ENCODE data around the gene PPP1R1A.

PPP1R1A gene

GRCh38 chr12:54588110-54588889 lies at the start of gene PPP1R1A:
TSS of gene PPP1R1A (minus strand) at chr12:54588659. CDS start at chr12:54588488, 171 bp downstream.
- DNase-seq (ENCODE audit: extremely low spot score, insufficient read length, low read depth), result no peak
- no peak for FAIRE-seq

- no peak for DNase-seq (ENCODE audit: extremely low spot score, insufficient read length, low read depth)
- no peak for FAIRE-seq
Measured at GRCh38 chr12:54634795-54635194, 46.3 kb upstream of the PPP1R1A start, which contains the start of gene LACRT. TSS of gene LACRT (minus strand) at chr12:54634895. CDS start at chr12:54634841, 54 bp downstream.

GRCh38 chr12:54631988-54632728 lies 43.7 kb upstream of the PPP1R1A start:
- no peak for DNase-seq (ENCODE audit: extremely low spot score, insufficient read length, low read depth)
- FAIRE-seq, result no peak

GRCh38 chr12:54631551-54631950 lies 43.1 kb upstream of the PPP1R1A start:
- FAIRE-seq, result no peak
- no peak for DNase-seq (ENCODE audit: extremely low spot score, insufficient read length, low read depth)

GRCh38 chr12:54629925-54630324 lies 41.5 kb upstream of the PPP1R1A start:
- FAIRE-seq (no peak), DNase-seq (ENCODE audit: extremely low spot score, insufficient read length, low read depth) (no peak)

GRCh38 chr12:54628186-54628846 lies 39.9 kb upstream of the PPP1R1A start:
- FAIRE-seq (no peak), DNase-seq (ENCODE audit: extremely low spot score, insufficient read length, low read depth) (no peak)

- DNase-seq (ENCODE audit: extremely low spot score, insufficient read length, low read depth) (no peak), FAIRE-seq (no peak)
Measured at GRCh38 chr12:54627304-54627703, 38.8 kb upstream of the PPP1R1A start.

- DNase-seq (ENCODE audit: extremely low spot score, insufficient read length, low read depth), result no peak
- no peak for FAIRE-seq
Measured at GRCh38 chr12:54625598-54625997, 37.1 kb upstream of the PPP1R1A start.

- no peak for FAIRE-seq
- DNase-seq (ENCODE audit: extremely low spot score, insufficient read length, low read depth), result no peak
Measured at GRCh38 chr12:54624315-54625279, 36.1 kb upstream of the PPP1R1A start.

- DNase-seq (ENCODE audit: extremely low spot score, insufficient read length, low read depth) (no peak), FAIRE-seq (no peak)
Measured at GRCh38 chr12:54622463-54623183, 34.2 kb upstream of the PPP1R1A start.

- no peak for DNase-seq (ENCODE audit: extremely low spot score, insufficient read length, low read depth)
- FAIRE-seq, result no peak
Measured at GRCh38 chr12:54616933-54617680, 28.6 kb upstream of the PPP1R1A start.

GRCh38 chr12:54612225-54612750 lies 23.8 kb upstream of the PPP1R1A start:
- FAIRE-seq (no peak), DNase-seq (ENCODE audit: extremely low spot score, insufficient read length, low read depth) (no peak)

- DNase-seq (ENCODE audit: extremely low spot score, insufficient read length, low read depth) (no peak), FAIRE-seq (no peak)
Measured at GRCh38 chr12:54611715-54612149, 23.3 kb upstream of the PPP1R1A start.

- no peak for FAIRE-seq
- no peak for DNase-seq (ENCODE audit: extremely low spot score, insufficient read length, low read depth)
Measured at GRCh38 chr12:54608769-54609168, 20.3 kb upstream of the PPP1R1A start.

GRCh38 chr12:54608156-54608555 lies 19.7 kb upstream of the PPP1R1A start:
- DNase-seq (ENCODE audit: extremely low spot score, insufficient read length, low read depth) (no peak), FAIRE-seq (no peak)

GRCh38 chr12:54606556-54606955 lies 18.1 kb upstream of the PPP1R1A start:
- DNase-seq (ENCODE audit: extremely low spot score, insufficient read length, low read depth), result no peak
- no peak for FAIRE-seq

- DNase-seq (ENCODE audit: extremely low spot score, insufficient read length, low read depth) (no peak), FAIRE-seq (no peak)
Measured at GRCh38 chr12:54605138-54605970, 16.9 kb upstream of the PPP1R1A start.

All from GM18507 (cell line).